ENCODE data around the gene BCL11B.

The BCL11B gene

DNA sequence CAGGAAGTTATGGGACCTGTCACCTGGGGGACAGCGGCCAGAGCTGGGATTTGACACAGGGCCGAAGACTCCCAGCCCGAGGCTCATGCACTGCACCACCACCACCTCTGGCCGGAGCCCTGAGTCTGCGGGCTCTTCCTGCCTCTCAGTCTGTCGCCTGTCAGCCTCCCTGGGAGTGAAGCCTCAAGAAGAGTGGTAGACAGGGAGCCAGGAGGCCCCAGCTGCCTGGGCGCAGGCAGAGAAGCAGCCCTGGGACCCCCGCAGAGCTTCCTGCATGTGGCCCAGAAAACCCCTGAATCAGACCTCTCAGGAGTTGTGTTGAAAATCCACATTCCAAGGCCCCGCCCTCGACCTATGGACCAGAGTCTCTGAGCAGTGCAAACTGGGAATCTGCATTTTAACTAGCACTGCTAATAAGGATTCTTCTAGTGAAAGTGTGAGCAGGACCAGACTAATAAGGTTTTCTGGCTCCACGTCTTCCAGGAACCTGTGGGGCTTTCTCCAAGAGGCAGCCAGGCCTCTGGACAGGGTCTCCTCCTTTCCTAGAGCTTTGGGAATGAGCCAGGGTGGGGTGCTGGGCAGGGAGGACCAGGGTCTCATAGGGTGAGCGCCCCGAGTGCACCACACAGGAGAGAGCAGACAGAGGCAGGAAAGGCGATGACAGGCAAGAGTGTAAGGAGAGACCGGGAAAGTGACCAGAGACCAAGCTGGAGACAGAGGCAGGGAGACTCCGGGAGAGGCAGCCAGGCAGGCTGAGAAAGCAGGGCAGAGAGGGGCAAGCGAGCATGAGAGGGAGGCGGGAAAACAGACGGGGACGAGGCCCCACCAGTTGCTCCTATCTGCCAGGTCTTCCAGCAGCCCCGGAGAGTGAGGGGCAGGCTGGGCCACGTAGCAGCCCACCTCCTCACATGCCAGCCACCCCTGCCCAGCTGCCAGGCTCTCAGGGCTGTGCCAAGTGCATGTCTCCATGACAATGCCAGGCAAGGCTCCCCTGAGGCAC lies 112.4 kb downstream of the BCL11B start:
- DNase-seq (ENCODE audit: low read depth in 2 of 2): no peak

DNA sequence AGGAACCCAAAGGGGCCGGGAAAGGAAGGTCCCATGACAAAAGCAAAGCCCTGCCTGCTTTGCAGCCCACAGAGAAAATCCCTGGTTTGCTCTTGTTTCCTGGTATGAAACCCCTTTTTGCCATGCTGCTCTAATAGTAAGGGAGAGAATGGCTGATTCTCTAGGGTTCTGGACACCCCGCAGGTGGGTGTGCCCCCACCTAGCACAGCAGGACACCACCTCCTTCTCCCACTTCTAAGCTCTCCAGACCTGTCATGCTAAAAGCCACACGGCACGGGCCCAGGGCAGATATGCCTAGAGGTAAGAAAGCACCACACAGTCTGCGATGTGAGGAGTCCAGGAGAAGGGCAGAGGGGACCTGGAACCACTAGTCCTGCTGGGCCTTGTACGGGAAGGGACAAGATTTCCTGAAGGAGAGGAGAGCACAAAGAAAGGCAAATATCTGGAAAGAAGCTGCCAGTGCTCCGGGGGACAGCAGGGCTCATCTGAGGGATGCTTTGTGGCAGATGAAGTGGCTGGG lies 113.3 kb downstream of the BCL11B start:
- DNase-seq (ENCODE audit: low read depth in 2 of 2): no peak

DNA sequence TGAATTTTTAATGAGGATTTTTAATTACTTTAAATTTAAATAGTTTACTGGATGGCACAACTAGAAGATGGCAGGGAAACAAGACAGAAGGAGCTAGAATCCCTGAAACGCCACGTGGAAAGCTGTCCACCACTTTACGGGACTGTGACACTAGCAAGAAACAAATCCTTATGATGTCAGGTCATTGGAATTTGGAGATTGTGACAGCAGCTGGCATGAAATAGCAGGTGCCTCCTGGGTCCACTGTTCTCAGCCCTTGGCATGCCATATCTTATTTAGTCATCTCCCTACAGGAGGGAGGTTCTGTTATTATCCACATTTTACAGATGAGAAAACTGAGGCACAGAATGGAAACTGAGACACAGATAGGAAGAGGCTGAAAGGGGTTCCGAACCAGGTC lies 113.8 kb downstream of the BCL11B start:
- no peak for DNase-seq (ENCODE audit: low read depth in 2 of 2)

- no peak for DNase-seq (ENCODE audit: low read depth in 2 of 2)
Measured at GRCh38 chr14:99157676-99158075, 114.3 kb downstream of the BCL11B start.

DNA sequence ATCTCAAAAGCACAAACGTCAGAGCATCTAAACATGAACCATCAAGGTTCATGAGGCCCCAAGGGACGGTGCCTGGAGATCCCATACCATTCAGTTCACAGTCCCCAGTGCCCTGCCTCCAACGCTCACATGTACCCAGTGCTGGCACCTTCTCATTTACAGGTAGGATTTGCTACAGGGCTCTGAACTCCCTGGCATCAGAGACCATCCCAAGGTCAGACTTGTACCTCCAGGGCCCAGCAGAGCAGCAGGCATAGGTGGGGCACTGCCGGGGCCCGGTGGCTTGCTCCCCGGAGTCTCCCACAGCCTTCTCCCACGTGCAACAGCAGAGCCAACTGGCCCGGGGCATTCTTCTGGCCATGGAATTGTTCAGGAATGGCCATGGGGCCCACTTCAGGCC lies 114.8 kb downstream of the BCL11B start:
- DNase-seq (ENCODE audit: low read depth in 2 of 2): no peak

GRCh38 chr14:99156814-99157213 lies 115.2 kb downstream of the BCL11B start:
- DNase-seq (ENCODE audit: low read depth in 2 of 2): no peak

- no peak for DNase-seq (ENCODE audit: low read depth in 2 of 2)
Measured at GRCh38 chr14:99156090-99156425, 115.9 kb downstream of the BCL11B start.

GRCh38 chr14:99155173-99156089 lies 116.6 kb downstream of the BCL11B start:
- DNase-seq (ENCODE audit: low read depth in 2 of 2): no peak

GRCh38 chr14:99150236-99150635 lies 121.8 kb downstream of the BCL11B start:
- DNase-seq (ENCODE audit: low read depth in 2 of 2): no peak

DNA sequence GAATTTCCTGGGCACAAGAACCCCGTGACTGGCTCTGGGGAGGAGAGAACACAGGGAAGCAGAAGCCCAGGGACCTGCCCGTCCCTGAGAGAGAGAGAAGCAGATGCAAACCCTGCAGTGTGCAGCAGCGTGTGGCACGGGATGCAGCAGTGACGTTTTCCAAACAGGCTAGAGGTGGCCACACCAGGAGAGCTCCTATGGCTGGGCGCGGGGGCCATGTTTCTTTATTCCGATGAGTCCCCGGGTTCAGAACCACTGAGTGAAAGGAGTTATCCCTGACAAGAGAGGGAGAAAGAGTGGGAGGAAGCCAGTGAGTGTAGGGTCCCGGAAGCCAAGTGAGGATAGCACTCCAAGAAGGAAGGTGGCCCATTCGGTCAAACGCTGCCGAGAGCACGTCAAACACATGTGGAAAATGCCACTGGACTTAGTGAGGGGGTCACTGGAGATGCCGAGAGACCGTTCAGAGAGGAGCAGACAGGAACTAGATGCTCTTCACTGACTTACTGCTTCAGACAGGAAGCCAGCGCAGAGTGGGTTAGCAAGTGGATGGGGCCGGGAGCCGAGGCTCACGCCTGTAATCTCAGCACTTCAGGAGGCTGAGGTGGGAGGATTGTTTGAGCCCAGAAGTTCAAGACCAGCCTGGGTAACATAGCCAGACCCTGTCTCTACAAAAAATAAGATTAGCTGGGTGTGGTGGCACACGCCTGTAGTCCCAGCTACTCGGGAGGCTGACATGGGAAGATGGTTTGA lies 123.0 kb downstream of the BCL11B start:
- DNase-seq (ENCODE audit: low read depth in 2 of 2): no peak

GRCh38 chr14:99148131-99148530 lies 123.9 kb downstream of the BCL11B start:
- no peak for DNase-seq (ENCODE audit: low read depth in 2 of 2)

GRCh38 chr14:99147366-99147740 lies 124.6 kb downstream of the BCL11B start:
- DNase-seq (ENCODE audit: low read depth in 2 of 2): no peak

GRCh38 chr14:99146616-99147365 lies 125.2 kb downstream of the BCL11B start:
- no peak for DNase-seq (ENCODE audit: low read depth in 2 of 2)

GRCh38 chr14:99145307-99145706 lies 126.7 kb downstream of the BCL11B start:
- no peak for DNase-seq (ENCODE audit: low read depth in 2 of 2)

- DNase-seq (ENCODE audit: low read depth in 2 of 2): no peak
Measured at GRCh38 chr14:99143793-99144192, 128.2 kb downstream of the BCL11B start.

GRCh38 chr14:99143126-99143525 lies 128.9 kb downstream of the BCL11B start:
- DNase-seq (ENCODE audit: low read depth in 2 of 2): no peak

DNA sequence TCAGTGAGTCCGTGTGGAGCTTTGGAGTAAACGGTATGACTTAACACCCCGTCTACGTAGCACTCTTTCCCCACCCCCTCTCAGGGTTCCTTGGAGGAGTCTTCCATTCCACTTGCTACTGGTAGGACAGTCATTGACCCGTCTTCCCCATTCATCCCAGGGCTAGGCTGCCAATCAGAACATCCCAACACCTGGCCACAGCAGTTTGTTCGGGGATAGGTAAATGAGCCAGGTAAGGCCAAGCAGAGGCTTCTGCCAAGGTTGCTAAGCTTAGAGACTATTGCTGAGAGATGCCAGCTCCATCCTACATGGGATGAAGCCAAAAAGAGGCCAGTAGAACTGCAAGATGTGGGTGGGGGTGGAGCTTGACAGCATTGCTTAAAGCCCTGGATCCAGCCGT lies 130.8 kb downstream of the BCL11B start:
- no peak for DNase-seq (ENCODE audit: low read depth in 2 of 2)

DNA sequence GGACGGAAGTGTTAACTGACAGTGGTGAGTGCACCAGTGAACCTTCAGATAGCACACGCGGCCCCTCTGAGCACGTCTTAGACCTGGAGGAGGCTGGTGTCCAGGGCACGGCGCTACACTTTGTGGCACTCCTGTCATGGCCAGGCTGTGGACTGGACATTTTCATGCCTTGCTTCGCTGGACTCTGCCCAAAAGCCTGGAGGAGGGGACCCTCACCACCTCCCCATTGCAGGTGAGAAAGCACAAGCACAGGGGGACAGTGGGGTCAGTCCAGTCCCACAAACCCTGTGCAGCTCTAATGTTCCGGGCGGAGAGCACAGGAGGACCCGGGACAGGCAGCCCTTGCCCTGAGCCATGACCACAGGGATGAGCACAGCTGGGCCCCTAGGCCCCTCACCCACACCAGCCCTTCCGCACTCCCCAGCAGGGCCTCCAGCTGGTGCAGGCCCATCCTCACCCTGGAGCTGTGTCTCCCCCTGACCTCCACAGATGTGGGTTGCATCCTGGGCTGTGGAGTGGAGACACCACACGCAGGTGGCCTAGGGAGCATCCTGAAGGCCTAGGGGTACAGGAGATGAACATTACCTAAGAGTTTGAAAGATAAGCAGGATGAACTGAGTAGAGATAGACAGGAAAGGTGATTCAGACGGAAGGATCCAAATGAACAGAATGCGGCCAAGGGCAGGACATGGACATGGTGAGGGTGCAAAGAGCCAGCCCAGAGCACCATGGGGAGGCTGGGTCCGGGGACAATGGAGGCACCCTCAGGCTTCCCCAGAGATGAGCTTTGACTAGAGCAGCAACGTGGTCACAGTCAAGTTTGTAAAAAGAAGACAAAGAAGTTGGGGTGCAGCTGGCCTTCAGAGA lies 132.8 kb downstream of the BCL11B start:
- DNase-seq (ENCODE audit: low read depth in 2 of 2): no peak

GRCh38 chr14:99137913-99138571 lies 134.0 kb downstream of the BCL11B start:
- DNase-seq (ENCODE audit: low read depth in 2 of 2): no peak

All from stimulated activated CD8-positive, alpha-beta memory T cell treated with anti-CD3 and anti-CD28 coated beads, Interleukin-7, amount 100 ng/mL, for 1 hour (primary cell).